GM18499 (cell line): ENCODE results near the gene CDK6.
"Not testable (repeated sequence)": the region's sequence is repeated elsewhere in the genome, so short reads cannot be mapped to it uniquely, and the experiment has no call there.

ENCODE experiments used
- ATAC-seq: cut with Tn5 transposase; IDR thresholded peaks from one replicate; pipeline ENCODE4 v1.9.1; 2021; ENCODE audit warnings: moderate number of reproducible peaks; ENCODE audit not compliant: insufficient read depth, unreplicated experiment

The CDK6 gene

DNA sequence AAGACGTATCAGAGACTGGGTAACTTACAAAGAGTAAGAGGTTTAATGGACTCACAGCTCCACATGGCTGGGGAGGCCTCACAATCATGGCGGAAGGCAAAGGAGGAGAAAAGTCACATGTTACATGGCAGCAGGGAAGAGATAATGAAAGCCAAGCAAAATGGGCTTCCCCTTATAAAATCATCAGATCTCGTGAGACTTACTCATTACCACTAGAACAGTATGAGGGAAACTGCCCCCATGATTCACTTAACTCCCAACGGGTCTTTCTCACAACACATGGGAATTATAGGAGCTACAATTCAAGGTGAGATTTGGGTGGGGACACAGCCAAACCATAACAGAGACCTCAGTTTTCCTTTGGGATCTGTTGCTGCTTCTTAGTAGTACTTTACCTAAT, 92.2 kb downstream of the CDK6 start:
- ATAC-seq = not testable (repeated sequence)

GRCh38 chr7:92742186-92742585, 94.2 kb downstream of the CDK6 start:
- no peak for ATAC-seq

DNA sequence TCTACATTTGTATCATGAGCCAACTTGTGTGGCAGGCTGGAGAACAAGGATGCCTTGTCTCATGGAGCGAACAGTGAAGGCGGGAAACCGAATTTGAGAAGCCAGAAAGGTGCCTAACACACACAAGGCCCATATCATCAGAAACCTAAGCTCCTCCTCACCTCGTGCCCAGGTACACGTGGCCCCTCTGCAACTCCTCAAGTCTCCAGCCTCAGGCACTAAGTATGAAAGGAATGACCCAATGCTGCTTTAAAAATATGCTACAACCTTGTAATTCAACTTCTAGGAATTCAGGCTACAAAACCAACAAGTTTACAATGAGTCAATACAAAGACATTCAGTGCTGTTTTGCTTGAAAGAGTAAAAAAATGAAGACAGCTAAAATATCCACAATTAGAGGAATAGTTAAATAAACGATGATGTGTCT, 95.7 kb downstream of the CDK6 start:
- no peak for ATAC-seq

- ATAC-seq = no peak
These were observed 96.2 kb downstream of the CDK6 start for GRCh38 chr7:92740134-92740533.

GRCh38 chr7:92739091-92739490, 97.3 kb downstream of the CDK6 start:
- no peak for ATAC-seq

DNA sequence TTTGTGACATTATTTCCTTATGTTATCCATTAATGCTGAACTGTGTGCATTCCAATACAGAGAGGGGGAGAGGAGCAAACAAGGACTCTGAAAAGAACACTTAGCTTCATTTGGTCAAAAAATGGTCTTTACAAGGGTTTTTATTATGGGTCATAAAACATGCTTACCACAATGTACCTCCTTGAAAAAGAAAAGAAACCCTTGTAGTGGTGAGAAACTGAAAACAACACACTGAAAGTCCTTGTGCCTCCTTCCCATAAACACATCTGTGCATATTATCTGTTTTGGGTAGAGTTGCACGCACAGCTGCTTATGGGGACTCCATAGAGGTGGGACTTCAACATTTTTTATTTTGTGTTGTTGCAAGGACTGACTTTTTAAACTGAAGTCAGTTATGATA, 98.7 kb downstream of the CDK6 start:
- peak; percentile 94 for ATAC-seq

GRCh38 chr7:92736870-92737269, 99.5 kb downstream of the CDK6 start:
- ATAC-seq = no peak

DNA sequence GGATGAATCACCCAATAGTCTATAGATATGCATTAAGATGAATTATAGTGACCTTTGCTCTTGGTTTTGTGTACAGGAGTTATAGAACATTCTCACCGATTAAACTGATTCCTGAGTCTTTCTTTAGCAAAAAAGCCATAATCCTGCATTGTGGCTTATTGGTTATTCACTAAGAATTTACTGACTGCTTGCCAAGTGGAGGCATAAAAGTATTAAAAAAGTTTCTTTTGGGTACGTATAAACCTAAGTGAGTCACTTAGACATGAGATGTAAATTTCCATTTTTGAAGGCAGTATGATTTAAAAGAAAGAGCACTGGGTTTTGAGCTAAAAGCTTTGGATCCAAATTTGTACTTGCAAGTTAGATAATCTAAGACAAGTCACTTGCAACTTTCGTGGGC, 100.7 kb downstream of the CDK6 start:
- no peak for ATAC-seq

DNA sequence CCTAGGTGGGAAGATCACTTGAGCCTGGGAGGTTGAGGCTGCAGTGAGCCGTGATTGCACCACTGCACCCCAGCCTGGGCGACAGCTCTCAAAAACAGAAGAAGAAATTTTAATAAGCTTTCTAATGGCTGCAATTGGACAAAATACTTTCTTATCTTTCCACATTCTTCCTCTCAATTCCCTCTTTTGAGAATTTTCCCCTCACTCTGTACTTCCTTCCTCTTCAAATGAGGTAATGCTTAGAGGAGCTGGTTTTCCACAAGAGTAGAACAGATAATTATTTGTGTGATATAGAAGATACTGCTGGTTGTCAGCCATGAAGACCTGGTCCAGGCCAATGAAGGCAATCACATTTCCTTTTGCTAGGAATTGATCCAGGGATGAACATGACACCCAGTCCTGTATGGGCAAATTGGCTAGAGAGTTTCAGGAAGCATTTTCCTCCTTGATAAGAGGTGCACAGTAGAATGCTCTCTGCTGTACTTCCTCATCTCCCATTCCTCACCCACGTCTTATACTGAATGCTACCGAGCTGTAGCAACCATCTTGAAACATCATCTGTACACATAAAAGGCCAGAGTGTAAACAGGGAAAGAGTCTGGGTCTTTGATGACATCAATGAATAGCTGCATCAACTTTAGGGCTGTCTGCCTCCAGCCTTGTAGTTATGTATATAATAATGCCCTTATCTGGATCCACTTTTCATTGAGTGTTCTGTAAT, 103.9 kb downstream of the CDK6 start:
- ATAC-seq = no peak

GRCh38 chr7:92731335-92732063, 104.9 kb downstream of the CDK6 start:
- no peak for ATAC-seq

- ATAC-seq = no peak
These were observed 105.6 kb downstream of the CDK6 start for GRCh38 chr7:92730808-92731207.

GRCh38 chr7:92729751-92730150, 106.6 kb downstream of the CDK6 start:
- ATAC-seq = no peak

GRCh38 chr7:92729172-92729571, 107.2 kb downstream of the CDK6 start:
- no peak for ATAC-seq

GRCh38 chr7:92727755-92728154, 108.6 kb downstream of the CDK6 start:
- no peak for ATAC-seq

DNA sequence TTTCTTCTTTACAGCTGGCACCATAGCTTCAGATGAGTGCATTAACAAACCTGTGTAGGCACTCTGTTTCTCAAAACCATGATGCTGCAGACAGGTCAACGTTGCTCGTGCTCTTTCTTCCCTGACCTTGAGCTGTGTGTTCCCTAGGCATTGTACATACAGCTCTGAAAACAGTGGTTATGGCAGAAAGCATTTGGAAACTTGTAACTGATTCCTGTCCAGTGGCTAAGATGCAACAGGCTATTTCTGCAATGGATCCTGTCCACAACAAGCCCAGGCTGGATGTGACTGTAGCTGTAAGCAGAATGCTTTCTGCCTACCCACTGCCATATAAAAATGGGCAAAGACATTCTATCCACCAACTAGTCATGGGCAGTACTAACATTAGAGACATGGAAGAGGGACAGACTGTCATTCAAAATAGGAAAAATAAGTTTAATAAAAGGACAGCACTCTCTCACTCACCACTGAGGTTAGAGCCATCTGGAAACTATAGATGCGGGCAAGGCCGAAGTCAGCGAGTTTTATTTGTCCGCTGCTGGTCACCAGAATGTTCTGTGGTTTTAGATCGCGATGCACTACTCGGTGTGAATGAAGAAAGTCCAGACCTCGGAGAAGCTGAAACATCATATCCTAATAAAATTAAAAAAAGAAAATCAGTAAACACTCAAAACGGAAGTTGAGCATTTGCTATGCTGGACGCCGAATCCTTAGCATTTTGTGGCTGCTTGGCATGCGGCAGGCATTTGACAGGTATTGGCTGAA, 111.0 kb downstream of the CDK6 start:
- ATAC-seq = no peak

- no peak for ATAC-seq
These were observed 112.4 kb downstream of the CDK6 start for GRCh38 chr7:92723943-92724342.

GRCh38 chr7:92723205-92723604, 113.2 kb downstream of the CDK6 start:
- no peak for ATAC-seq

GRCh38 chr7:92722541-92722940, 113.8 kb downstream of the CDK6 start:
- ATAC-seq = no peak

- peak; percentile 45 for ATAC-seq
These were observed 115.6 kb downstream of the CDK6 start for GRCh38 chr7:92720604-92721350.

- ATAC-seq = no peak
These were observed 118.2 kb downstream of the CDK6 start for GRCh38 chr7:92717993-92718716.
